ENCODE results near the gene LGR4.
A peak's percentile ranks its signal among the peaks of the same experiment; 100 is the strongest.

The LGR4 gene

GRCh38 chr11:27487706-27488105 is 15.1 kb upstream of the LGR4 start:
- intact Hi-C loops (cut with DNase I), result loop anchor here (2.0 kb wide), 1 partner anchor 303 kb away; no protein-coding TSS in a partner anchor
- DNase-seq, result no peak

GRCh38 chr11:27485930-27486773 is 13.6 kb upstream of the LGR4 start:
- intact Hi-C loops (cut with DNase I), result loop anchor here (2.0 kb wide), 1 partner anchor 301 kb away; no protein-coding TSS in a partner anchor
- DNase-seq, result peak in 16 of 42 donors; percentile 16 to 84 (median 55)

GRCh38 chr11:27482793-27483192 is 10.2 kb upstream of the LGR4 start:
- DNase-seq, result no peak
- intact Hi-C loops (cut with DNase I), result no loop called here

GRCh38 chr11:27481992-27482391 is 9.4 kb upstream of the LGR4 start:
- intact Hi-C loops (cut with DNase I), result no loop called here
- no peak for DNase-seq

- intact Hi-C loops (cut with DNase I), result loop anchor here (10.0 kb wide), 1 partner anchor 113 kb away; the partner anchor contains the start of gene CCDC34
- DNase-seq, result no peak
Measured at GRCh38 chr11:27477831-27478230, 5.2 kb upstream of the LGR4 start.

GRCh38 chr11:27477243-27477642 is 4.7 kb upstream of the LGR4 start:
- intact Hi-C loops (cut with DNase I), result loop anchor here (10.0 kb wide), 1 partner anchor 112 kb away; the partner anchor contains the start of gene CCDC34
- no peak for DNase-seq

GRCh38 chr11:27475622-27476021 is 3.0 kb upstream of the LGR4 start:
- no peak for DNase-seq
- intact Hi-C loops (cut with DNase I), result loop anchor here (10.0 kb wide), 1 partner anchor 111 kb away; the partner anchor contains the start of gene CCDC34

GRCh38 chr11:27473017-27473406 is 422 bp upstream of the LGR4 start:
- no peak for DNase-seq
- intact Hi-C loops (cut with DNase I), result loop anchor here (5.0 to 10.0 kb wide), 2 partner anchors 81 to 108 kb away; partner anchors contain the start of gene CCDC34

GRCh38 chr11:27471589-27472397 is 797 bp downstream of the LGR4 start:
- peak in 38 of 42 donors; percentile 16 to 69 (median 40) for DNase-seq
- intact Hi-C loops (cut with DNase I), result loop anchor here (5.0 to 10.0 kb wide), 2 partner anchors 79 to 107 kb away; partner anchors contain the start of gene CCDC34

GRCh38 chr11:27470826-27471588 is 1.6 kb downstream of the LGR4 start:
- intact Hi-C loops (cut with DNase I), result loop anchor here (5.0 to 10.0 kb wide), 2 partner anchors 79 to 106 kb away; partner anchors contain the start of gene CCDC34
- DNase-seq, result peak in 6 of 42 donors; percentile 4 to 31 (median 13)

- intact Hi-C loops (cut with DNase I), result loop anchor here (5.0 to 10.0 kb wide), 2 partner anchors 78 to 105 kb away; partner anchors contain the start of gene CCDC34
Measured at GRCh38 chr11:27470166-27470565, 2.4 kb downstream of the LGR4 start.

GRCh38 chr11:27468995-27469695 is 3.4 kb downstream of the LGR4 start:
- intact Hi-C loops (cut with DNase I), result no loop called here
- no peak for DNase-seq

More at GRCh38 chr11:27470166-27470565, 2.4 kb downstream of the LGR4 start:
- no peak for DNase-seq

- no peak for DNase-seq
- intact Hi-C loops (cut with DNase I), result no loop called here
Measured at GRCh38 chr11:27468209-27468994, 4.2 kb downstream of the LGR4 start.

- intact Hi-C loops (cut with DNase I), result no loop called here
- no peak for DNase-seq
Measured at GRCh38 chr11:27467181-27467913, 5.2 kb downstream of the LGR4 start.

- intact Hi-C loops (cut with DNase I), result no loop called here
- DNase-seq, result no peak
Measured at GRCh38 chr11:27466363-27466762, 6.2 kb downstream of the LGR4 start.

- intact Hi-C loops (cut with DNase I), result no loop called here
- DNase-seq, result no peak
Measured at GRCh38 chr11:27465629-27466028, 7.0 kb downstream of the LGR4 start.

- intact Hi-C loops (cut with DNase I), result no loop called here
- no peak for DNase-seq
Measured at GRCh38 chr11:27464909-27465308, 7.7 kb downstream of the LGR4 start.

All from head of caudate nucleus (tissue), 42 donors.